HepG2 (cell line): Measurements from ENCODE around the gene AUNIP. TPM values are rescaled to one million over a fixed set of nuclear protein-coding genes. Genes with fewer than 3 reads are reported as not detected.

Experiments used
- JUNB ChIP-seq: sonication (generic); formaldehyde crosslinking; IDR thresholded peaks from 2 replicates; pipeline ENCODE4 v1.8.0; 2022; ENCODE audit warnings: missing genetic modification reagents, mild to moderate bottlenecking, borderline replicate concordance
- MYC ChIP-seq: sonication (generic); formaldehyde crosslinking; IDR thresholded peaks from 2 replicates; pipeline ENCODE4 v1.9.0; 2021; ENCODE audit warnings: missing genetic modification reagents, borderline replicate concordance
- SALL1 ChIP-seq: sonication (generic); formaldehyde crosslinking; IDR thresholded peaks from 2 replicates; pipeline ENCODE4 v1.8.0; 2022; ENCODE audit warnings: mild to moderate bottlenecking, missing genetic modification reagents
- SPEN ChIP-seq: sonication (generic); formaldehyde crosslinking; IDR thresholded peaks from 2 replicates; pipeline ENCODE4 v1.5.1; 2020; ENCODE audit warnings: low read depth, mild to moderate bottlenecking, missing genetic modification reagents
- TRIM22 ChIP-seq: fragments of 450-650 bp; IDR thresholded peaks from 2 replicates; pipeline ENCODE4 v1.6.1; 2017
- ZBTB2 ChIP-seq: sonication (generic); formaldehyde crosslinking; IDR thresholded peaks from 2 replicates; pipeline ENCODE4 v1.8.0; 2022; ENCODE audit warnings: low read depth, missing genetic modification reagents
- ZNF354B ChIP-seq: sonication (generic); formaldehyde crosslinking; IDR thresholded peaks from 2 replicates; pipeline ENCODE4 v1.8.0; 2022; ENCODE audit warnings: mild to moderate bottlenecking, missing genetic modification reagents
- polyA plus RNA-seq, 8 experiments: library from polyadenylated mRNA; depleted of rRNA in 3 of 8; stranded (reverse) in 7 of 8; unstranded in 1 of 8; fragments of >200 nt; fragmentation: Illumina TruSeq in 4 of 8; extraction: Trizol in 4 of 8; gene quantifications; 2 replicates each; pipeline versions ENCODE4 v1.2.1 to v1.2.3, GENCODE V29; 2011 to 2016; ENCODE audit warnings: low read depth in 4 of 8, missing spikeins in 1 of 8, mixed read lengths in 1 of 8; ENCODE audit not compliant: insufficient read depth in 1 of 8
- total RNA-seq, 5 experiments: library from RNA; depleted of rRNA; stranded (reverse); fragments of >200 nt; fragmentation: Illumina TruSeq; extraction: Trizol; gene quantifications; 2 replicates each; pipeline ENCODE4 v1.2.3, GENCODE V29; 2016; ENCODE audit warnings: low read depth in 1 of 5
- TF ChIP-seq, protein P1 (sequence below): sonication (generic); formaldehyde crosslinking; IDR thresholded peaks from 2 replicates; pipeline ENCODE4 v1.5.0; 2020; ENCODE audit warnings: mild to moderate bottlenecking, missing genetic modification reagents, borderline replicate concordance
- TF ChIP-seq, protein P2 (sequence below): sonication (generic); formaldehyde crosslinking; IDR thresholded peaks from 2 replicates; pipeline ENCODE4 v1.4.0; 2020; ENCODE audit warnings: missing genetic modification reagents

AUNIP gene
- total and polyA plus RNA-seq, 2 of the 13 experiments (the other 11 are each of a cell fraction or from before 2014, with no cell fraction given): 3.8 to 12.3 TPM

DNA sequence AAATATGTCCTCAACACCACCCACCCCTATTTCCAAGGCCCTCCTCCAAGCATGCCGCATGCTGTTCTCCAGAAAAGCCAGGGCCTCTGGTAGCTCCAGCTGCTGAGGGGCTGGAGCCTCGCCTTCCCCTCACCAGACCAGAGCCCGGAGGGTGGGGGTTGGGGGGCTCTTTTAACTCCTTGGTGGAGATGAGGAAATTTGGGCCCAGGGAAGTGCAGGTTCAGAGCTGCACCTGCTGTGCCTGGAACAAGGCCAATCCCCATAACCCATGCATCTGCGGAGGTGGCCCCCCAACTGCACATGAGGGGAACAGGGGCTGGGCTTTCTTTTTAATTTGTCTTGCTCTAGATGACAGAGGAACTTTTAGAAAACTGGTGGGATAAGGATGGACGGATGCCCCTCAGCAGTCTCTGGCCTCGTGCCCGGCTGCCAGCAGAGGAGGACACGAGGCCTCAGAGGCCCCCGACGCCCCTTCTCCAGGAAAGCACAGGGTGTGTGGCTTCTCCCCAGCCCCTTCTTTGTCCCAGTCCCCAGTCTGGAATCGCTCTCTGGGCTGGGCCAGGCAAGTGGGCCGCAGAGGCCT lies 59.8 kb downstream of the AUNIP start (continued):
- TF ChIP-seq, protein P1, sequence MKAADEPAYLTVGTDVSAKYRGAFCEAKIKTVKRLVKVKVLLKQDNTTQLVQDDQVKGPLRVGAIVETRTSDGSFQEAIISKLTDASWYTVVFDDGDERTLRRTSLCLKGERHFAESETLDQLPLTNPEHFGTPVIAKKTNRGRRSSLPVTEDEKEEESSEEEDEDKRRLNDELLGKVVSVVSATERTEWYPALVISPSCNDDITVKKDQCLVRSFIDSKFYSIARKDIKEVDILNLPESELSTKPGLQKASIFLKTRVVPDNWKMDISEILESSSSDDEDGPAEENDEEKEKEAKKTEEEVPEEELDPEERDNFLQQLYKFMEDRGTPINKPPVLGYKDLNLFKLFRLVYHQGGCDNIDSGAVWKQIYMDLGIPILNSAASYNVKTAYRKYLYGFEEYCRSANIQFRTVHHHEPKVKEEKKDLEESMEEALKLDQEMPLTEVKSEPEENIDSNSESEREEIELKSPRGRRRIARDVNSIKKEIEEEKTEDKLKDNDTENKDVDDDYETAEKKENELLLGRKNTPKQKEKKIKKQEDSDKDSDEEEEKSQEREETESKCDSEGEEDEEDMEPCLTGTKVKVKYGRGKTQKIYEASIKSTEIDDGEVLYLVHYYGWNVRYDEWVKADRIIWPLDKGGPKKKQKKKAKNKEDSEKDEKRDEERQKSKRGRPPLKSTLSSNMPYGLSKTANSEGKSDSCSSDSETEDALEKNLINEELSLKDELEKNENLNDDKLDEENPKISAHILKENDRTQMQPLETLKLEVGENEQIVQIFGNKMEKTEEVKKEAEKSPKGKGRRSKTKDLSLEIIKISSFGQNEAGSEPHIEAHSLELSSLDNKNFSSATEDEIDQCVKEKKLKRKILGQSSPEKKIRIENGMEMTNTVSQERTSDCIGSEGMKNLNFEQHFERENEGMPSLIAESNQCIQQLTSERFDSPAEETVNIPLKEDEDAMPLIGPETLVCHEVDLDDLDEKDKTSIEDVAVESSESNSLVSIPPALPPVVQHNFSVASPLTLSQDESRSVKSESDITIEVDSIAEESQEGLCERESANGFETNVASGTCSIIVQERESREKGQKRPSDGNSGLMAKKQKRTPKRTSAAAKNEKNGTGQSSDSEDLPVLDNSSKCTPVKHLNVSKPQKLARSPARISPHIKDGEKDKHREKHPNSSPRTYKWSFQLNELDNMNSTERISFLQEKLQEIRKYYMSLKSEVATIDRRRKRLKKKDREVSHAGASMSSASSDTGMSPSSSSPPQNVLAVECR (CRISPR knock-in tag): peak; percentile 12; the same call in 1 of the 2 replicates
- TF ChIP-seq TRIM22 (no peak), ZBTB2 (CRISPR knock-in tag) (no peak), SPEN (no peak), SALL1 (0 out of 2 replicates have a peak, but pooled peaks have one; percentile 17), JUNB (CRISPR knock-in tag) (no peak), ZNF354B (CRISPR knock-in tag) (no peak), MYC (CRISPR knock-in tag) (peak; percentile 27; the same call in 1 of the 2 replicates)
- TF ChIP-seq, protein P2, sequence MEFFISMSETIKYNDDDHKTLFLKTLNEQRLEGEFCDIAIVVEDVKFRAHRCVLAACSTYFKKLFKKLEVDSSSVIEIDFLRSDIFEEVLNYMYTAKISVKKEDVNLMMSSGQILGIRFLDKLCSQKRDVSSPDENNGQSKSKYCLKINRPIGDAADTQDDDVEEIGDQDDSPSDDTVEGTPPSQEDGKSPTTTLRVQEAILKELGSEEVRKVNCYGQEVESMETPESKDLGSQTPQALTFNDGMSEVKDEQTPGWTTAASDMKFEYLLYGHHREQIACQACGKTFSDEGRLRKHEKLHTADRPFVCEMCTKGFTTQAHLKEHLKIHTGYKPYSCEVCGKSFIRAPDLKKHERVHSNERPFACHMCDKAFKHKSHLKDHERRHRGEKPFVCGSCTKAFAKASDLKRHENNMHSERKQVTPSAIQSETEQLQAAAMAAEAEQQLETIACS (CRISPR knock-in tag): no peak
